AG08396 (cell line): Measurements from ENCODE around the gene CIAPIN1.

Experiments used
- DNase-seq: peaks from one replicate; pipeline ENCODE4 v3.0.0; 2012; ENCODE audit warnings: low spot score, mixed read lengths

The CIAPIN1 gene

DNA sequence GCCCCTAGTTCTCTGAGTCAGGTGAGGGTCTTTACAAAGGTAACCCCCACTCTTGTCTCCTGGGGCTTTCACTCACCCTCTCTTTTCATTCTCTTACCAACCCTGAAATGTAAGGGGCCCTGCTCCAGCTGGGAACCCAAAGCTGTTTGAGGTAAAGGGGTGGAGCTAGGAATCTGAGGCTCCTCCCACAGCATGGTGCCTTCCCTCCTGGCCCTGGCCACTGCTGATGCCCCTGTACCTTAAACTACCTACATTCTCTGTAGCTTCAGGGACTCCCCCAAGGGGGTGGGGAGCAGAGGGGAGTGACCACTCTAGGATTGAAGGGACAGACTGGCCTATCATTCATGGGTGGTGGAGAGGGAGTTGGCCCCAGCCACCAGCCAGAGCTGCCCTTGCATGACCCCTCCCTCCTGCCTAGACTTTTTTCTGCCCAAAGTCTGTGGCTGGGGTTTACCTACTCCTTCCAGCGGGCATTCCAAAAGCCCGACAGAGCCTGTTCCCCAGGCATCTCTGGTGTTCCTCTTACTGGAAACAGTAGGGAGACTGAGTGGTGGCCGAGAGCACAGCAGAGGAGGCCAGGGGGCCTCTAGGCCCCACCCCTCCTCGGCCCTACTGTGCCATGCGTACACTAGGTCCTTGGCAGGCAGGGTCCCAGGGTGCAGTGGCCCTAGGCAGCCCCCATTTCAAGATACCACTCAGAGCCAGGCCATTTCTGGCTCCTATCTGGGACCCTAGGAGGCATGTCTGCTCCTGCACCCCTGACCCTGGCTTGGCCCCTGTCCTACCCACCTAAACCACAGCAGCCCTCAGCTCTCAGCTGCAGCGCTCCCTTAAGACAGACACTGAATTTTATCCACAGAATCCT, 29.6 kb upstream of the CIAPIN1 start:
- DNase-seq, result no peak

DNA sequence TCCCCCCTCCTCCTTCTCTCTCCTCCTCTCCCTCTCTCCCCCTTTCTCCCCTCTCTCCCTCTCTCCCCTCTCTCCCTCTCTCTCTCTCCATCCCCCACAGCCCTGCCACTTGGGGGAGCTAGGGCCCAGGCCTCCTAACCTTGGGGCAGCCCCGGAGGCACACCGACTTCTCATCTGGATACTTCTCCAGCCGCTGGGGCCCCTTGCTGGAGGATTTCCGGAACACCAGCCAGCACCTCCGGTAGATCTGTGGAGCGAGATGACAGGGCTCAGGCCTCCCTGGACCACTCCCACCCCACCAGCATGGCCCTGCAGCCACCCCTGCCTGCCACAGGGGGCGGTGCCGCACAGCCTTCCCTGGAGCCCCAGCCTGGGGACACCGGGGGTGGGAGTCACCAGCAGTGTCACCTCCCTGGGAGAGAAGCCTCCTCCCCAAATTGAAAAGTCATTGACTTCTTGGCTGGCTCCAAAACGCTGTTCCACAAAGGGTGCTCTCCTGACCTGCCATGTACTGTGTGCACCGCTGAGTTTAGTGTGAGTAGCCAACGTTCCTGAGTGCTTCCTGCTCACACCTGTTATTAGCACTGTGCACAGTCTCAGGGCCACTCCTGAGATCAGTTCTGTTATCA, 28.6 kb upstream of the CIAPIN1 start:
- peak; percentile 50 for DNase-seq

DNA sequence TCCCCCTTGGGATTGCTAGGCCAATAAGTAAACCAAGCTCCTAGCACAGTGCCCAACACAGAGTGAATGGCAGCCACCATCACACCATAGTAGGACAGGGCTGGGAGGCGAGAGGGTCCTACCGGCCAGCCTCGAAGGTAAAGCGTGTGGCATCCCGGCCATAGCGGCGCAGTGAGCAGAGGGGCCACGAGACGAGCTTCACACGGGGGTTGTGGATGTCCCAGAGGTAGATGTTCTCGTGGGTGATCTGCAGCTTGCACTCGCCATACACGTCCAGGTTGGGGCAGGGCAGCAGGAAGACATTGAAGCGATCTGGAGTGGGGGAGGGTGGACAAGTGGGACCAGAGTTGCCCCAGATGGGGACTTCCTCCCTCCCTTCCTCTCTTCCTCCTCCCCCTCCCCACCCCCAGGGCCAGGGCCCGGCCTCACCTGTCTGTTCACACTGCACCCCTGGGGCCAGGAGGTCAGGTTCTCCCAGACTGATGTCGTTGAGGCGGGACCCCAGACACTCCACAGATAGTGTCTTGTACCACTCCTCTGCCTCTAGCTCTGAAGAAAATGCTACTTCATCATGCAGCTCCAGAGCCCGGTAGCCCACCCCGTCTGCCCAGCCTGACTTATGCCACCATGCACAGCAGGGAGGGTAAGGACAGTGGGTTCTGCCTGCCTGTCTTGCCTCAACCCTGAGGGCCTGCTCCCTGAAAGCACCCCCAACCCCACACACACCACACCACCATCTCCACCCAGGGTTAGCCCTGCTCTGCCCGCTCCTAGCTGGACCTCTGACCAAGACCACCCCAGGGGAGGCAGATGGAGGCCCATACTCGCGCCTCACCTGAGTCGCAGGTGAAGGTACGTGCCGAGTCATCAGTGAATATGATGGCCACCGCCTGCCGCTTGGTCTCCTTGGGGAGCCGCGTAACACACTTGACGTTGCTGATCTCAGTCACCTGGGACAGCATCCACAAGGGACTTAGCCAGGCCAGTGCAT, 27.8 kb upstream of the CIAPIN1 start:
- no peak for DNase-seq

DNA sequence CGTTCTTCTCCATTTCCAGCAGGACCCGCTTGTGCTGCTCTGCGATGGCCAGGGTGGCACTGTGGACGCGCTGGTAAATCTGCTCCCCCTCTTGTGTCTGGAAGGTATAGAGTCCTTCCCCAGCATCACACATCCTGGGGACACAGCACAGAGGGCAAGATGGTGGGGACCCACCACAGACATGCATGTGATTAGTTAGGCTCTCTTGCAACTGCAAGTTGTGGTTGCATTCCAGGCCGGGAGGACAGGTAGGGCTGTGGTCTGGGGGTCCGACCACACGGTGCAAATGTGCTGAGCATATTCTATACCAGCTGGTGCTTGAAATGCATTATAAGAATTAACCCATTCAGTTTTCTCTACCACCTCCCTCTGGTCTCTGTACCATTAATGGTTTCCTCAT, 26.7 kb upstream of the CIAPIN1 start:
- no peak for DNase-seq

DNA sequence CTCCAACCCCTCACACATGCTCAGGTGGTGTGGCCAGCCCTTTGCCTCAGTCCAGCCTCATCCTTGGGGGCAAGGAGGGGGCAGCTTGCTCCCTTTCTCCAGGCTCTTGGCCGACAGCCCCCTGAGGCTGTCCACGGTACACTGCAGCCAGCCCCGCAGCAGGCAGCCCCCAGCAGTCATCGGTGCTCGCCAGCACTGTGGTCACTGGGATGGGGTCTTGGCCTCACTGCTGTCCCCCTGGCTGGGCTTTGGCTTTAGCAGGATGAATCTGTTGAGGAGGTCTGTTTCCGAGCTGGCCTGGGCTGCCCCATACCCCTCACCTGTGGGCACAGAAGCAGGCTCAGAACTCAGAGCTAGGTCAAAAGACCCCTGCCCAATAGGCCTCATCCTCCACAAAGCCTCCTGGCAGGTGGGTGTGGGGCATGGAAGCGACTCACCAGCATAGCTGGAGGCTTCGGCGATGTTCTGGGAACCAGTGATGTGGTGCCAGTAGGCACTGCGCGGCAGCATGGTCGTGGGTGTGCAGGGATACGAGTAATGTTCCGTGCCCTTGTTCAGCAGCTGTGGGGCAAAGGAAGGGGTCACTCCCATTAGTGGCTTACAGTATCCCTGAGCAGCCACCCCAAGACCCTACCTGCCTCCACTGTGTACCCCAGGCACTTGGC, 26.1 kb upstream of the CIAPIN1 start:
- no peak for DNase-seq

DNA sequence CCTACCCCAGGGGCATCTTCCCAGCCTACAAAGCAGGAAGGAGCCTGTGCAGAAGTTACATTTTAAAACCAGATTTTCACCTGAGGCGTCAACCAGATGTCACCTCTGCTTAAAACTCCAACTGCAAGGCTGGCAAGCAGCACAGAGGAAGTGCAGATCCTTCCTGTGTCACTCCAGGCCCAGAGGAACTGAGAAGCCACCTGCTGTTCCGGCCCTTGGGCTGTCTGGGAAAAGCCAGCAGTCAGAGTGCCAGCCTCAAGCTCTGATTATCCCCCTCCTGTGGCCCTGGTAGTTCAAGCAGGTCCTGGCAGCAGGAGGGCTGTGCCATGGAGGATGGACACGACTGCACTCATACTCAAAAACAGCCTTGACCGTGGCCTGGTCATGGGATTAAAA, 25.5 kb upstream of the CIAPIN1 start:
- DNase-seq, result no peak

DNA sequence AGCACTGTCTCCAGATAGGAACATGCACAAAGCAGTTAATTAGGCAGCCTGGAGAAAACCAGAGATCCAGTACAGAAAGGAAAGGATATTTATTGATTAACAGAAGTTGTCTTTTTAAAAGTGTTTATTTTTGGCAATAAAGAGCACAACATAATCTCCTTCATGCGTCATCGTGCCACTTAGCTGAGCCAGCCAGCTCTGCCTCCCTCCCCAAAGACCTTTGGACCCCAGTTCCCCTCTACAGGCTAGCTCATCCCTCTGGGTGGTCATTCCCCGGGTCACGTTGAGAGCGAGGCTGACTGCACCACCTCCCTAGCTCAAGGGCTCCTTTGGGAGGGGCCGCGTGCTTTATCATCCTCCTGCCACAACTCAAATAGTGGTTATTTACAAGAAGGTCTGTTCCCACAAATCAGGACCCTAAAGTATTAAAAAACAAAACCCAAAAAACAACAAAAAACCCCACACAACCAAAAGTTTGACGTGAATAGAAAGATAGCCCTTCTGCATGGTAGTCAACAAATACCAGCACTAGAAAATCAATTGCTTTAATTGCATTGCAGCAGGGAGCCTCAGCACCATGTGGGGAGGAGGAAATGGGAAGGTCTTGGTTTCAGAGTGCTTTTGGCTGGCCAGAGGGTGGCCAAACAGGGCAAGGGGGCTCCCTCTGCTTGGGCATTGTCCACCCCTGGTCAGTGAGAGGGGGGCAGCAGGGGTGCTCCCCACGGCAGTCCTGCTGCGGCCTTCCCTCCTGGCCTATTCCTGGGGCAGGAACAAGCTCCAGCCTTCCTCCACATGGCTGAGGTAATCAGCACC, 24.9 kb upstream of the CIAPIN1 start:
- no peak for DNase-seq

DNA sequence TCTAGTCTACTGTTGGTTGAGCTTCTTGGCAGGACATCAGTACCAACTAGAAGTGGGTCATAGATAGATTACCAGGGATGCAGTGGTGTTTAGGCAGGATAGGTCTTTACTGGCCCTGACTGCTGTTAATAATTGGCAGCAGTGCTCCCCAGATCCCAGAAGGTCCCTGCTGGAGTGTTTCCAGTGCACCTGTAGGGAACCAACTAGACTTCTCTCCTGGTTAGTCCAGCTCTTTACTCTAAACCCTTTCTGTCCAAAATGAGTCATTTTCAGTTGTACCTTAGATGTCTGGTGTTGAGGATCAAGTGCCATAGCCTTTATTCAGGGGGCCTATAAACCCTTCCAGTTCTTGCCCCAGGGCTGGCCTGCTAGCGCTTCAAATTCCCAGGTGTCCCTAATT, 24.0 kb upstream of the CIAPIN1 start:
- DNase-seq, result no peak

DNA sequence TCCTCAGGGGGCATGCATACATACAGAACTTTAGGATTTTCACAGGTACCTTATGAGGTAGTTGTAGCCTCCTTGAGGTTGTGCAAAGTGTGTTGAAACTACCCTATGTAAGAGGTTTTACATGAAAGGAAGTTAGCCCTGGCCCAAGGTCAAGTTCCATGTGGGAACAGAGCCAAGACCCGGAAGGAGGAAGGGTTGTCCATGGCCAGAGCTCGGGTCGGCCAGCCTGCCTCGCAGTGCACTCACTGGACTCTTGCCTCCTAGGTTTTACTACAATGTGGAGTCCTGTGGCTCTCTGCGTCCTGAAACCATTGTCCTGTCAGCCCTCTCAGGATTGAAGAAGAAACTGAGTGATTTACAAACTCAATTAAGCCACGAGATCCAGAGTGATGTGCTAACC, 23.5 kb upstream of the CIAPIN1 start:
- DNase-seq, result no peak

DNA sequence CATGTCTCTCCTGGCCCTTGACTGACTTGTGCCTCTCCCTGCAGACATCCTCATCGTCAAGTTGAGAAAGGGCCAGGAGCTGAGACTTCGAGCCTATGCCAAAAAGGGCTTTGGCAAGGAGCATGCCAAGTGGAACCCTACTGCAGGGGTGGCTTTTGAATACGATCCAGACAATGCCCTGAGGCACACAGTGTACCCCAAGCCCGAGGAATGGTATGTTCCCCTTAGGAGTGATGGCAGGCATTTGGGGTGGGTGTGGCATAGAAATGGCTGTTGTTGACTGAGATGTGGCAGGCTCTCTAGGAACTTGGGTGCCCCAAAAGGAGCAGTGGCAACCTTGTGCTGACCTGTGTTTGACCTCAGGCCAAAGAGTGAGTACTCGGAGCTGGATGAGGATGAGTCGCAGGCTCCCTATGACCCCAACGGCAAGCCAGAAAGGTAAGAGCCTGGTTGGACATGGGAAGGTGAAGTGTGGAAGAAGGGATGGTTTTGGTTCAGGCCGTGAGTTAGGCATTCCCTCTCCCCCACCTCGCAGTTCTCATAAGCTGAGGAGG, 22.8 kb upstream of the CIAPIN1 start:
- DNase-seq, result no peak

DNA sequence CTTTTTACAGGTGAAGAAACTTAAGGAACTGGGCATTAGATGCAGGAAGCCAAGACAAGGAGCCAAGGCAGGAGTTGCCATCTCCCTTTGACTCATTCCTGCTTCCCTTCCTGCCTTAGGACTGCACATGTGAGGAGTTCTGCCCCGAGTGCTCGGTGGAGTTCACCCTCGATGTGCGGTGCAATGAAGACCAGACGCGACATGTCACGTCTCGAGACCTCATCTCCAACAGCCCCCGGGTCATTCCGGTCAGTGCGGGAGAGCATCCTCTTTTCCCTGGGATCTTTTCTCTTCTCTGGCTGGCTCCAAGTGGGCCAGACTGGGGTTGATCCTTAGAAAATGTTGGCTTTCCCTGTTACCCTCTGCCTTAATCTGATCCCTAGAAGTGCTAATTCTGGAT, 21.9 kb upstream of the CIAPIN1 start:
- no peak for DNase-seq

DNA sequence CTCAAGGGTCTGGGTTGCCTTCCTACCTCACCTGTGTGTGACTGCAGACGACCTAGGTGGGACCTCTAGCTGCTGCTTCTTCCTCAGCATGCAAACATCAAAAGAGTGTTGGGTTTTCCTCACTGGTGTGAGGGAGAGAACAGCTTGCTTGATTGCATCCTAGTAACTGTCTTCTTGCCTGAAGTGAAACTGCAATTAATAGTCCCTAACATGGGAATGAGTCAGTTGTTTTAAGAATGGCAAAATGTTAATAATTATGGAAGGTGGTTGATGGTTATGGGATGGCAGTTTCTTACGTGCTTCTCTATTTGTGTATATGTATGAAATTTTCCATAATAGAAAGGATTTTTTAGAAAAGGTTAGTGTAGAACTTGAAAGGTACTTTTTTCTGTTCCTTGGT, 21.2 kb upstream of the CIAPIN1 start:
- no peak for DNase-seq

DNA sequence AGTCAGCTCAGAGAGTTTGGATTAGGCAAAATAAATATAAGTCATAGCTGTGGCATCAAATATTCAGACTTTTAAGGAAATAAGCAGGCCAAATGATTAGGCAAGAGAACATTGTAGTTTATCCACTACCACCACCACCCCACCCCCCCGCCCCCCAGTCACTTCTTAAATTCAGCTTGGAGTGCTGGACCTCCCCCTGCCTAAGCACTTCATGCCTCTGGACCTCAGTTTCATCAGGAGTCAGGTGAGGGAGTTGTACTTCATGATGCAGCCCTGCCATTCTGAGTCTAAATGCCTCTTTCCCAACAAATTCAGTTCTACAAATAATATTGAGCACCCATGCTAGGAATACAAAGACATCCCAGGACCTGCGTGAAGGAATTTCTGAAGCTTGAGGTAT, 17.3 kb upstream of the CIAPIN1 start:
- DNase-seq, result no peak

DNA sequence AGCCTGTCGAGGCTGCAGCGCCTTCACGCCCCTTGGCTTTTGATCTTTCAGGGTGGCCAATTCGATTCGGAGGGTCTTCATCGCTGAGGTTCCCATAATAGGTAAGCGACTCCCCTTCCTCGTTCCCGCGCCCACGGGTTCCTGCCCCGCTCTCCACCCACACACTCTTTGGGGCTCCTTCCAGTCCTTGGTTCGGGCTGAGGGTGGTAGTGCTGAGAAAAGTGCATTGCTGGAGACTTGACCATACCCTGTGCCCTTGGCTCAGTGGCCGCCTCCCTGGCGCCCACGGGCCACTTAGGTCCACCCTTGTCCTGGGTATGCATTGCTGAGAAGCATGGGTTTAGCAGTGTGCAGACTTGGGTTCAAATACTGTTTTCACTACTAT, 15.8 kb upstream of the CIAPIN1 start:
- DNase-seq, result peak; percentile 56

DNA sequence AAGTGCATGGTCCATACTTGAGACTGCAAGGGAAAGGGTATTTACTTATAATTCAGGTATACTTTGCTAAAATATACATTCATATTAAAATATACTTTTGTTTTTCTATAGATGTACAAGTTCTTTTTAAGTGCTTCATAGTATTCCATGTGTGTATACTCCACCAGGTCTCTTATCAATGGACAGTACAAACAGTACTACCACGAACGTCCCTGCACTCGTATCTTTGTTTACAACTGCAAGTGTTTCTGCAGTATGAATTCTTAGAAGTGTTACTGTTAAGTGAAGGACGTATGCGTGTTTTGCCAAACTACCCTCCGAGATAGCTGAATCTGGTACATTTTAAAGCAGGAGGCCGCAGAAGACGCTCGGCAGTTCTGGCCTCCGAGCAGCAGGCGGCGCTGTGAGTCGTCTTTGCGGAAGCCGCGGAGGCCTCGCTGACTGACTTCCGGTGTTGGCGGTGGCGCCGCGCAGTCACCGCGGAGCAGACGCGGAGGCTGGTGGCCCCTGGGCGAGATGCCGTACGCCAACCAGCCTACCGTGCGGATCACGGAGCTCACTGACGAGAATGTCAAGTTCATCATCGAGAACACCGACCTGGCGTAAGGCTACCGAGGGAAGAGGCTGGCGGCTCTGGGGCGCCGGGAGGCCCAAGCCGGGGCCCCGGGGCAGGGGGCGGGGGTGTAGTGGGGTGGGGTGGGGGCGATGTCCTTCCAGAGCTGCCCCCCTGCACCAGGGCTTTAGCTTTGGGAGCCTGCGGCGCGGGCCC, 15.2 kb upstream of the CIAPIN1 start, which contains the start of gene POLR2C:
Gene POLR2C, plus strand, starts transcription at position 471 of the 769 bp plus-strand sequence. Its CDS starts 46 bp downstream, at position 517.
- peak; percentile 93 for DNase-seq

DNA sequence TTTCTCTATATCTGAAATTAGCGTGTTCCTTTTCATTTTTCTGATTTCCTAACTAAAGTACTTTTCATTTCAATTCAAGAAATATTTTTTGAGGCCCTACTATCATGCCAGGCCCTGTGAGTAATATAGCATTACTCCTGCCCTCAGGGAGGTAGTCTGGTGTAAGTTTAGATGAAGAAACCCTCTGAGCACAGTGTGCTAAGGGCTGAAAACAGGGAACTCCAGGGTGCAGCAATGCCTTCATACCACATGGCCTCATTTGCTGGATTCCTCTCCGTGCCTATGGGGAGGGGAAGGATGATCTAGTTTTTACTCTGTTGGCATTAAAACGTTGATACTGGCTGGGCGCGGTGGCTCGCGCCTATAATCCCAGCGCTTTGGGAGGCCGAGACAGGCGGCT, 4.8 kb upstream of the CIAPIN1 start:
- DNase-seq, result no peak

DNA sequence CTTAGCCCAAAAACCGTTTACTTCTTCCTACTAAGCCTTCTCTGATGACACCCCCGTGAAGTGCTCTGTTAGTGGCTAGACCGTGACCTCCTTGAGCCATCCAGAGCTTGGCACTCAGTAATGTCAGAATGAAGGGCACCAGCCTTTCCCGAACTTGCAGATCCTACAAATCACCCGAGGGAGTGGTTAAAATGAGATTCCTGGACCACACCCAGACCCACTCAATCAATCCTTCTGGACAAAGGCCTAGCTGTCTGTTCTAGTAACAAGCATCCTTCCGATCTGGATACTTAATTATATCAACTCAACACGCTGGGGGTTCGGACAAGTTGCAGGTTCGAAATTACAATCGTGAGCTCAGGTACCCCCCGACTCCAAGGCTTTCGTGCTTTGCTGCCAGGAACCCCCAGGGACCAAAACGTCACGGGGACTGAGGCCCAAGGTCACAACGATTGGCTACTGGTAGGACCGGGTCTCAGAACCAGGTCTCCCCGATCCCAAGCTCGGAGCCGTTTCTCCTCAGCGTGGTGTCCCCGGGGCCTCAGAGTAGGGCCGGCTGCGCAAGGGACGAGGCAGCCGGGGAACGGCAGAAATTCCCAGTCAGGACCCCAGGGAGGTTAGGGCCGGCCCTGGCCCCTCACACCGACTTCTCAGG, 527 bp downstream of the CIAPIN1 start:
- peak; percentile 43 for DNase-seq

DNA sequence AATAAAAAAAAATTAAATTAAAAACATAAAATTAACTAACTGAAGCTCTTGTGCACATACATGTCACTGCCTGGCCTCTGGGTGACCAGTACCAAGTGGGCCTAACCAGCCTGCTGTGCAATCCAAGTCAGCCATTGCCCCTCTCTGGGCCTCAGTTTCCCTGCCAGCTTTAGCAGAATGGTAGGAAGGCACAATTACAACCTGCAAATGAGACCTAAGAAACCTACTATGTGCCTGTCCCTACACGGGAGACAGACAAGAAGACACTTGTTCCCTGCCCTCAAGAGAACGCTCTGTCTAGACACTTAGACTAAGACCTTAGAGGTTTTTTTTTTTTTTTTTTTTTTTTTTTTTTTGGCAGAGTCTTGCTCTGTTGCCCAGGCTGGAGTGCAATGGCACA, 1.7 kb downstream of the CIAPIN1 start:
- no peak for DNase-seq

DNA sequence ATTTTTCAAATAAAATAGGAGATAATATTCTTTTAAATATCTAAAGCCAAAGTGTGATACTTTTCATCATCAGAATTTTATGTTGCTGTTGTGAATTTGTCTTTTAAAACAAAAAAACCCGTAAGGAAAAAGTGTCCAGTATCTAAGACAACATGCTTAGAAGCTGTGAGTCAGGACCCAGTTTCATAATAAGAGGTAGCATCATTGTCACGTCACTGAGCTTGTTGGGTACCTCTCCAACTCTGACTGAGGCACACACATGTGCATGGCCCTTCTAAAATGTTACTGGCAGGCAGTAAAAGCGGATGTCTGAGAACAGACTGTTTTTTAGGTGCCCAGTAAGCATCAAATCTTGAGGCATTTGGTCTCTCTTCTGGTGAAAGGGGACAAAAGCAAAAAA, 2.5 kb downstream of the CIAPIN1 start:
- no peak for DNase-seq
